ENCODE measurements around the gene CYP26B1. TPM values are rescaled to one million over a fixed set of nuclear protein-coding genes. Genes with fewer than 3 reads are reported as not detected.
A peak's percentile ranks its signal among the peaks of the same experiment; 100 is the strongest.

CYP26B1 gene
- total RNA-seq, 1 experiment from 2014 or later, result 1.7 TPM

- no peak for TF ChIP-seq CTCF (IDR thresholded peaks at IDR 0.05; ENCODE audit: insufficient read depth in 1 of 2, low read depth in 1 of 2, low read length in 1 of 2, severe bottlenecking in 1 of 2, unreplicated experiment in 1 of 2)
- Mint-ChIP-seq H3K4me3 (ENCODE audit: unreplicated experiment) (no peak overlapping the region), H3K4me1 (ENCODE audit: low read depth, unreplicated experiment) (peaks cover 7% of the 10 kb centered on the region), H3K36me3 (ENCODE audit: insufficient read depth, unreplicated experiment) (no peaks in the 10 kb centered on the region), H3K27me3 (ENCODE audit: insufficient read depth, unreplicated experiment) (no peaks in the 10 kb centered on the region), H3K27ac (ENCODE audit: unreplicated experiment) (no peak overlapping the region), H3K9me3 (ENCODE audit: unreplicated experiment) (no peaks in the 10 kb centered on the region)
- ChIA-PET CTCF (no interaction called here), POLR2A (no interaction called here)
- H3K36me3 ChIP-seq (ENCODE audit: control insufficient read depth, insufficient read depth, low read length), result no peaks in the 10 kb centered on the region
- BruUV-seq (replicated peaks), result no TSS peak
- peak in 1 of 2 experiments; percentile 31 for DNase-seq
- intact Hi-C loops (cut with micrococcal nuclease; ENCODE audit: unreplicated experiment), result no loop called here
- H3K27me3 ChIP-seq (replicated peaks; ENCODE audit: control insufficient read depth, insufficient read depth, low read length), result no peaks in the 10 kb centered on the region
- no peak overlapping the region for H3K4me3 ChIP-seq (ENCODE audit: low read depth, low read length)
- peaks cover 14% of the 10 kb centered on the region for H3K4me1 ChIP-seq
- no peaks in the 10 kb centered on the region for H3K9me3 ChIP-seq
Observed at GRCh38 chr2:72134997-72135800, 12.5 kb downstream of the CYP26B1 start.

- no peaks in the 10 kb centered on the region for H3K36me3 ChIP-seq (ENCODE audit: control insufficient read depth, insufficient read depth, low read length)
- Mint-ChIP-seq H3K4me1 (ENCODE audit: low read depth, unreplicated experiment) (peaks cover 7% of the 10 kb centered on the region), H3K9me3 (ENCODE audit: unreplicated experiment) (no peaks in the 10 kb centered on the region), H3K36me3 (ENCODE audit: insufficient read depth, unreplicated experiment) (no peaks in the 10 kb centered on the region), H3K27ac (ENCODE audit: unreplicated experiment) (no peak overlapping the region), H3K4me3 (ENCODE audit: unreplicated experiment) (no peak overlapping the region), H3K27me3 (ENCODE audit: insufficient read depth, unreplicated experiment) (no peaks in the 10 kb centered on the region)
- TF ChIP-seq CTCF (IDR thresholded peaks at IDR 0.05; ENCODE audit: insufficient read depth in 1 of 2, low read depth in 1 of 2, low read length in 1 of 2, severe bottlenecking in 1 of 2, unreplicated experiment in 1 of 2), result no peak
- BruUV-seq (replicated peaks), result no TSS peak
- POLR2A ChIA-PET, result no interaction called here
- no peaks in the 10 kb centered on the region for H3K27me3 ChIP-seq (replicated peaks; ENCODE audit: control insufficient read depth, insufficient read depth, low read length)
- intact Hi-C loops (cut with micrococcal nuclease; ENCODE audit: unreplicated experiment), result no loop called here
- peak in 1 of 2 experiments; percentile 31 for DNase-seq
- H3K4me1 ChIP-seq, result peaks cover 14% of the 10 kb centered on the region
- H3K4me3 ChIP-seq (ENCODE audit: low read depth, low read length), result no peak overlapping the region
- CTCF ChIA-PET, result no interaction called here
- no peaks in the 10 kb centered on the region for H3K9me3 ChIP-seq
Observed at GRCh38 chr2:72134408-72134996, 13.2 kb downstream of the CYP26B1 start.

GRCh38 chr2:72133721-72134407 is 13.8 kb downstream of the CYP26B1 start:
- no peaks in the 10 kb centered on the region for H3K27me3 Mint-ChIP-seq (ENCODE audit: insufficient read depth, unreplicated experiment)
- intact Hi-C loops (cut with micrococcal nuclease; ENCODE audit: unreplicated experiment), result no loop called here
- H3K4me3 Mint-ChIP-seq (ENCODE audit: unreplicated experiment), result no peak overlapping the region
- BruUV-seq (replicated peaks), result no TSS peak
- no peak for TF ChIP-seq CTCF (IDR thresholded peaks at IDR 0.05; ENCODE audit: insufficient read depth in 1 of 2, low read depth in 1 of 2, low read length in 1 of 2, severe bottlenecking in 1 of 2, unreplicated experiment in 1 of 2)
- H3K4me1 Mint-ChIP-seq (ENCODE audit: low read depth, unreplicated experiment), result peaks cover 7% of the 10 kb centered on the region
- H3K36me3 Mint-ChIP-seq (ENCODE audit: insufficient read depth, unreplicated experiment), result no peaks in the 10 kb centered on the region
- no peaks in the 10 kb centered on the region for H3K9me3 ChIP-seq
- no peak overlapping the region for H3K4me3 ChIP-seq (ENCODE audit: low read depth, low read length)
- H3K9me3 Mint-ChIP-seq (ENCODE audit: unreplicated experiment), result no peaks in the 10 kb centered on the region
- no peak overlapping the region for H3K27ac Mint-ChIP-seq (ENCODE audit: unreplicated experiment)
- ChIA-PET POLR2A (no interaction called here), CTCF (no interaction called here)
- H3K4me1 ChIP-seq, result peaks cover 11% of the 10 kb centered on the region
- no peaks in the 10 kb centered on the region for H3K27me3 ChIP-seq (replicated peaks; ENCODE audit: control insufficient read depth, insufficient read depth, low read length)
- H3K36me3 ChIP-seq (ENCODE audit: control insufficient read depth, insufficient read depth, low read length), result no peaks in the 10 kb centered on the region
- peak in 1 of 2 experiments; percentile 12 for DNase-seq
